Esophagus muscularis mucosa (tissue), 3 donors: ENCODE measurements around the gene MTURN.

Source experiments
- POLR2AphosphoS5 ChIP-seq, 2 donors: sonication (generic); formaldehyde crosslinking; IDR thresholded peaks; one replicate each; pipeline ENCODE4 v1.6.1; 2017; ENCODE audit warnings: antibody characterized with exemption in 2 of 2
- TF ChIP-seq, protein P1 (sequence below), 3 experiments: fragments of 200-600 bp in 2 of 3; fragments of 450-650 bp in 1 of 3; sonication (generic) in 2 of 3; IDR thresholded peaks; one replicate each; pipeline ENCODE4 v1.5.1; 2017 to 2019; ENCODE audit warnings: antibody characterized with exemption in 3 of 3, mild to moderate bottlenecking in 2 of 3, moderate library complexity in 1 of 3

DNA sequence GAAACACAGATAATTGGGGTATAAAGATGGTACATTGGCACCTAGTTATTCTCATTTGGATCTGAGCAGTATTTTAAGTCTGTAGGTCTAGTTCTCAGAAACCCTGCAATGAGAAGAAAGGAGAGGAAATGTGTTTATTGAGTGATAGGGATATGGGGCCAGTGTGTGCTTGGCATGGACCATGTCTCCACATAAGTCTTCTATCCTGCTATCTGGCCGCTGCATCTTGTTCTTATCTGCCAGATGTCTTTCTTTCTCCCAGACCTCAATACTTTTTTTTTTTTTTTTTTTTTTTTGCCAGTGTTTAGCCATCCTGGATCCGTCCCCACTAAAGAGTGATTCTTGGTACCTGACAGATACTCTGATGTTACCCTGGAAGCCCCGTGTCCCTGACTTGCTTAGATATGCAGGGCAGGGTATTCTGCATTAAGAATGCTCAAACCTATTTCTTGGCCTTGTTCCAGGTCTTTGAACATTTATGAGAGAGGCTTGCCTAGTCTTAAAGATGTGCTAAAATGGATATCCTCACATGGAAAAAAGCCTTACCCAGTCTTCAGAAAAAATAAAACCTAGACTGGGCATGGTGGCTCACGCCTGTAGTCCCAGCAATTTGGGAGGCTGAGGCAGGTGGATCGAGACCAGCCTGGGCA lies 10.0 kb downstream of the MTURN start:
- TF ChIP-seq, protein P1, sequence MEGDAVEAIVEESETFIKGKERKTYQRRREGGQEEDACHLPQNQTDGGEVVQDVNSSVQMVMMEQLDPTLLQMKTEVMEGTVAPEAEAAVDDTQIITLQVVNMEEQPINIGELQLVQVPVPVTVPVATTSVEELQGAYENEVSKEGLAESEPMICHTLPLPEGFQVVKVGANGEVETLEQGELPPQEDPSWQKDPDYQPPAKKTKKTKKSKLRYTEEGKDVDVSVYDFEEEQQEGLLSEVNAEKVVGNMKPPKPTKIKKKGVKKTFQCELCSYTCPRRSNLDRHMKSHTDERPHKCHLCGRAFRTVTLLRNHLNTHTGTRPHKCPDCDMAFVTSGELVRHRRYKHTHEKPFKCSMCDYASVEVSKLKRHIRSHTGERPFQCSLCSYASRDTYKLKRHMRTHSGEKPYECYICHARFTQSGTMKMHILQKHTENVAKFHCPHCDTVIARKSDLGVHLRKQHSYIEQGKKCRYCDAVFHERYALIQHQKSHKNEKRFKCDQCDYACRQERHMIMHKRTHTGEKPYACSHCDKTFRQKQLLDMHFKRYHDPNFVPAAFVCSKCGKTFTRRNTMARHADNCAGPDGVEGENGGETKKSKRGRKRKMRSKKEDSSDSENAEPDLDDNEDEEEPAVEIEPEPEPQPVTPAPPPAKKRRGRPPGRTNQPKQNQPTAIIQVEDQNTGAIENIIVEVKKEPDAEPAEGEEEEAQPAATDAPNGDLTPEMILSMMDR (IDR thresholded peaks at IDR 0.05) = no peak
- TF ChIP-seq POLR2AphosphoS5 (IDR thresholded peaks at IDR 0.05) = no peak
